GM18867 (cell line): ENCODE measurements around the gene TNS4.

Experiments used
- ATAC-seq: cut with Tn5 transposase; IDR thresholded peaks from one replicate; pipeline ENCODE4 v1.9.1; 2021; ENCODE audit warnings: mild to moderate bottlenecking, moderate library complexity; ENCODE audit not compliant: unreplicated experiment

TNS4 gene

GRCh38 chr17:40518401-40519088 is 17.1 kb upstream of the TNS4 start:
- ATAC-seq, result no peak

DNA sequence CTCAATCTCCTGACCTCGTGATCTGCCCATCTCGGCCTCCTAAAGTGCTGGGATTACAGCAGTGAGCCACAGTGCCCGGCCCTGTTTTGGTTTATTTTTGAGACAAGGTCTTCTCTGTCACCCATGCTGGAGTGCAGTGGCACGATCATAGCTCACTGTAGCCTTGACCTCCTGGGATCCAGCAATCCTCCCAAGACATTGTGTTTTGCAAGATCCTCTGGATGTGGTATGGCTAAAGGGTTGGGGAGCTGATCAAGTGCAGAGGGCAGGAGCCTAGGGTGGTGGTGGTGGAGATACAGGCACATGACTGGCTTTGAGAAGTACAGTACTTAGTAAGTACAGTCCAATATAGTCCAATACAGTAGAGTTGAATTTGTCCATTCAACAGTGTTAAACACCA is 16.6 kb upstream of the TNS4 start:
- no peak for ATAC-seq

DNA sequence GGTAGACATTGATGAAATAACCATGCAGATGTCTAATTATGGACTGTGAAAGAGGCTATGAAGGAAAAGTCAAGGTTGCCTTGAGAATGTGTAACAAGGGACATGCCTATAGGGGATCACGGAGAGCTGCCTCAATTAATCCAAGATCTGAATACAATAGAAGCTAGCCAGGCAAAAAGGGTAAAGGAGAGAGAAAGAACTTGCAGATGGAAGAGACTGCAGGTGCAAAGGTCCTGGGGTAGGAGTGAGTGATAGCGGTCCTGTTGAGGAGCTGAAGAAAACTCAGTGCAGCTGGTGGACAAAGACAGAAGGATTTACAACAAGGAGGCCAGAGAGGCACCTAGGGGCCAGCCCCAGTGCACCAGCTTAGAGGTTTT is 15.9 kb upstream of the TNS4 start:
- no peak for ATAC-seq

DNA sequence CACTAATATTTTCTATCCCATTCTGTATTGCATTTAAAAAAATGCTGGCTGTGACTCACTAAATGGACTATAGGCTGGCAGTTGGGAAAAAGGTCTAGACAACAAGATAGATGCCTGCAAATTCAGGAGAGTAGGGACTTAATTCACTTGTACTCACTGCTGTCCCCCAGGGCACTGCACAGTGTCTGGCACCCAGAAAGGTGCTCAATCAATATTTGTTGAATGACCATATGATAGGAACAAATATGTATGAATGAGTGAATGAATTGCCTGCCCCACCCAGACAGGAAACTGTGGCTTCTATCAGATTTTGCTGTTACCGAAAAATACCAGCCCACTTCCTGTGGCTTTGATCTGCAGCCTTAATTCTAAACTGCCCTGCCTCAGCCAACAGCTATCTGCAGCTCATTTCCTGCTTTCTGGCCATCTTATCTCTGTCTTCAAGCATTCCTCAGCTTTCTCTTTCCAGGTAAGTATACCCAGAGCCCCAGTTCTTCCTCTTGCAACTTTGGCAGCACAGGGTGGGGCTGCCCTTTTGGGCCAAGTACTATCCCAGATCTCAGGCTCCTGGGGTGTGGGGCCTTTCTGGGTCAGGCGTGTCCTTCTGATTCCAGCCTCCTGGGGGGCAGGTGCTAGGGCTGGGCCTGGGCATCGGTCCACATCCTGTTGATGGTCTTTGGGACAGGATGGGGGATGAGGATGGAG is 15.3 kb upstream of the TNS4 start:
- peak; percentile 79 for ATAC-seq

DNA sequence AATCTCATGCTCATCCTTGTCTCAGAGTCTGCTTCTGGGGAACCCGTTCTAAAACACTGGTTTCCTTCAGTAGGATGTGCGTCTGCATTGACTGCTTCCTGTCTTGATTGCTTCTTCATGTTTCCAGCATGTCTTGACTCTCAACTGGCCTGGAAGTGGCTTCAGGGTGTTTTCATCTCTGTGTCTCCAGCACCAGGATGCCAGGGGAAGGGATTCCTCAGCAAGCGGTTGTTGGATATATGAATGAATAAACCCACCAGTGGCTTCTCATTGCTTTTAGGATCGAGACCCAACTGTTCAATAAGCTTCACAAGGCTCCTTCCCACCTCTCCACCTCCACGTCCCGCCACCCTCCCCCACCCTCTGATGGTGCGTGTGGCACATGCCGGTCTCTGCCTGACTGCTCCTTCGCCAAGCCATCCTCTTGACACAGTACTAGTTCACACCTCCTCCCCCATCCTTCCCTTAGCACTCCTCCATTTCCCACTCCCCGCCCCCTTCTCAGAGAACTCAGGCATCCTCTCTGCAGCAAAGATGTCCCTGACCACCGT is 14.1 kb upstream of the TNS4 start:
- no peak for ATAC-seq

- no peak for ATAC-seq
These were observed 13.6 kb upstream of the TNS4 start for GRCh38 chr17:40515011-40515410.

DNA sequence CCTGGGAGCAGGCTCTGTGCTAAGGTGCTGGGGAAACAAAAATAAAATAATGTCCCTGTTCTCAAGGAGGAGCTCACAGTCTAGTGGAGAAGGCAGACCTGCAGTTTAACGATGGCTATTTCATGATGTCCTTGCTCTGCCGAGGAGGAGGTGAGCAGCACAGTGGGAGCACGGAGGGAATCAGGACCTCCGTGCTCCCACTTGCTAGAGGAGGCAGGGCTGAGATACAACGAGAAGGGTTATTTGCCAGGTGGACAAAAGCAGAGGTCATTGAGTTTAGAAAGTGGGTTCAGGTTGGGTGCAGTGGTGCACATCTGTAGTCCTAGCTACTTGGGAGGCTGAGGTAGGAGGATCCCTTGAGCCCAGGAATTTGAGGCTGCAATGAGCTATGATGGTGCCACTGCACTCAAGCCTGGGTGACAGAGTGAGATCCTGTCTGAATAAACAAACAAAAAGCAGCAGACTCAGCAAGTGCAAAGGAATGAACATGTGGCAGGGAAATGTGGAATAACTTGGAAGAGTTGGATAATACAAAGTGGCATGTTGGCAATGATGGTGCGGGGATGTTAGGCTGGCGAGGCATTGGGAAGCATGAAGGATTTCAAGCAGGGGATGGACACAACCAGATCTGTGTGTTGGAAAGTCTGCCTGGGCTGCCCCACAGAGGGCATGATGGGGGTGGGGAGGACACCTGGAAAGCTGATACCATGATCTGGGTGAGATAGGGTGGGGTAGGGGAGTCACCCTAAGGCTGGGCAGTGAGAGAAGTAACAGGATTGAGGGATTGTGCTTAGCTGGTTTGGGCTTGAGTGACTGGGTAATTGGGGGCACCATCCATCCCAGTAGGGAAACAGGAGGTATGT is 12.8 kb upstream of the TNS4 start:
- ATAC-seq, result no peak

- no peak for ATAC-seq
These were observed 10.3 kb upstream of the TNS4 start for GRCh38 chr17:40511667-40512220.

- ATAC-seq, result no peak
These were observed 9.7 kb upstream of the TNS4 start for GRCh38 chr17:40511136-40511535.

DNA sequence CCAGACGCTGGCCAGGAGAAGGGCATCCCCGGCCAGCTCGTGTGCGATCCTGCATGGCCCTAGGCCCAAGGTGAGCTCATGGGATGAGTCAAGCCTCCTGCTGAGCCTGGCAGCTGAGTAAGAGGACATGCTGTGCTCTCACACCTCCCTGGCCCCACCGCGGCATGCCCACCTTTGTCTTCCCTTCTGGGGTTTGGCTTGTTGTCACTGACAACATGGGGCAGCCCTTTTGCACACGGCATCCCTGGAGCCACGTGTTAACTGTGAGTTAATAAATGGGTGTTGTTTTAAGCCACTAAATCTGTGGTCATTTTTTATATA is 8.9 kb upstream of the TNS4 start:
- ATAC-seq, result no peak

DNA sequence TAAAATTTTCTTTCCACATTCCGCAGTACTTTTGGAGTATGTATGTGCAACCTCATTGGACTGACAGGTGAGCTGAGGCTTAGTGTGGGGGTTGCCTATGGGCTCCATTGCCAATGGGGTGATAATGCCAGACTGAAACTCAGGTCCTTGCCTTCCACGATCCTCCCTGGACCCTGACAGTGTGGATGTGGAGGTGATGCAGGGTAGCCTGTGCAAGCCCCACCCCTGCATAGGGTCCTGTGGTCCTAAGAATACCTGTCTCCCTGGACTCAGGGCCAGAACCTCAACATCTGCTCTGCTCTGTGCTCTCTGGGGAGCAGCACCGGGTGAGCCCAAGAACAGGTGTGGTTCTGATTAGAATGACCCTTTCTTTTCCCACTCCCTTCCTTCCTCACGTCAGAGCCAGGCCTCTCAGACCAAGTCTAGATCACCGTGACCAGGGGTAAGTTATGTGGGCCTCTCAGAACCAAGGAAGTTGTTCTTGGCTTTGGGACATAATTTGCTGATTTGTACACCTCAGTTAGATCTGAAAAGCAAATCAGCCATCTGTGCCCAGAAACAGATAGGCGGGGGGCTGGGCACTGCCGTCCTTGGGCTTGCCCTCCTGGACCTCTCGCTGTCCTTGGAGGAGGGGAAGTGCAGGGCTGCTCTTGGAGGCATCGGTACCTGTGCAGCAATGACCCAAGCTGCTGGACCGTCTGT is 8.4 kb upstream of the TNS4 start:
- no peak for ATAC-seq

- no peak for ATAC-seq
These were observed 5.4 kb upstream of the TNS4 start for GRCh38 chr17:40506786-40507185.

DNA sequence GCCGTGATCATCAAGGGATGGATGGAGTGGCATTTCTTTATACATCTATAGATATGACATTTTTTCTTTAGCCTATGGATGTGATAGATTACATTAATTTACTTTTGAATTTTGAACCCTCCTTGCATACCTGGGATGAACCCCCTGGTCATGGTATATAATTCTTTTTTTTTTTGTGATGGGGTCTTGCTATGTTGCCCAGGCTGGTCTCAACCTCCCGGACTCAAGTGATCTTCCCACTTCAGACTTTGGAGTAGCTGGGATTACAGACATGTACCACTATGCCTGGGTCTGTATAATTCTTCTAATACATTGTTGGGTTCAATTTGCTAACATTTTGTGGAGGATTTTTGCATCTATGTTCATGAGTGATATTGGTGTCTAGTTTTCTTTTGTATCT is 1.7 kb upstream of the TNS4 start:
- no peak for ATAC-seq

- ATAC-seq, result no peak
These were observed 1.3 kb upstream of the TNS4 start for GRCh38 chr17:40502716-40503115.

GRCh38 chr17:40500709-40501108 is 714 bp downstream of the TNS4 start:
- ATAC-seq, result no peak

DNA sequence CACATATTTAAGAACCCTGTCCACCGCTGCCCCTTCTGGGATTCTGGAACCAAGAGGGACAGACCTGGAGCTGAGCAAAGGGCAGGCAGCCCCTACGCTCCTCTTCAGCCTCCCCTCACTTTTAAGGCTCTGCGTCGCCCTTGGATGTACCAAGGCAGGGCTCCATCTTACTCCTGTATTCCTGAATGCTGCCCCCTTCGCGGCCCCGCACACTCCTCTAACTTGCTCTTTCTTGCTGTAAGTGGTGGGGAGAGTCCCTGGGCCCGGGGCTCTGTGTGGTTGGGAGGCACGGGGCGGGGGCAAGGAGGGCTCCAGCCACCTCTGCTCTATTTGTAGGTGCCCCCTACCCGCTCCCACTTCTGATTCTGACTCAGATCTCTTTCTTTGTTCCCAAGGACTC is 1.2 kb downstream of the TNS4 start:
- ATAC-seq, result no peak

- ATAC-seq, result no peak
These were observed 1.8 kb downstream of the TNS4 start for GRCh38 chr17:40499551-40500189.

GRCh38 chr17:40498281-40499084 is 2.9 kb downstream of the TNS4 start:
- ATAC-seq, result no peak

DNA sequence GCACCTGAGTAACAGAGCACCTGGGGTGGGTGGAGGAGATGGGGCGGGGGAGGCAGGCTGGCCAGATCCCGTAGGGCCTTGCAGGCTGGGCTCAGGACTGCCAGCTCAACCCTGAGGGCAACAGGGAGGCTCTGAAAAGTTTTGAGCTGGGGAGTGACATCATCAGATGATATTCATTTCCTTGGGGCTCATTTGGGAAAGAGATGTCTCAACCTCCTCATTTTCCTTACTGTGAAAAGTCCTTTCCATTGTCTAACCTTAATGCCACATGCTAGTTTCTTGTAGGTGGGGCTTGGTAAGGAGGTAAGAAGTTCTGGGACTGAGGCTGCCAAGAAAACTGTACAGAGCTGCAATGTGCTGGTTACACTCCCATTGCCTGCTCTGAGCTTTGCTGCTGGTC is 3.7 kb downstream of the TNS4 start:
- ATAC-seq, result no peak
